ENCODE results near the gene IL17B. TPM values are rescaled to one million over a fixed set of nuclear protein-coding genes. Genes with fewer than 3 reads are reported as not detected.

The IL17B gene
- total and polyA plus RNA-seq, 9 of the 15 experiments (the other 6 are each of a cell fraction or from before 2014, with no cell fraction given) = 0.28 to 2.6 (median 0.53) TPM; not detected in 2

GRCh38 chr5:149404746-149405549 lies 25.9 kb upstream of the IL17B start (continued):
- TF ChIP-seq MAX (CRISPR knock-in tag; IDR thresholded peaks at IDR 0.05) = peak; percentile 32; the same call in 1 of the 2 replicates
- TF ChIP-seq JUND (IDR thresholded peaks at IDR 0.05; ENCODE audit: borderline replicate concordance, low read depth, low read length) = peak; percentile 56
- TF ChIP-seq JUND (tag; IDR thresholded peaks at IDR 0.05; ENCODE audit: borderline replicate concordance, low read depth, low read length) = no peak; the same call in 2 of the 3 replicates
- no peak for TF ChIP-seq MBD1 (CRISPR knock-in tag; IDR thresholded peaks at IDR 0.05)
- TF ChIP-seq HDAC2 (IDR thresholded peaks at IDR 0.05) = no peak

- H3K27ac ChIP-seq (ENCODE audit: extremely low read depth, low read depth, low read length) = no peak overlapping the region
- TF ChIP-seq ZNF217 (CRISPR knock-in tag; IDR thresholded peaks at IDR 0.05) (no peak), SMARCB1 (IDR thresholded peaks at IDR 0.05; ENCODE audit: insufficient read length, low read depth) (no peak), HBP1 (CRISPR knock-in tag; IDR thresholded peaks at IDR 0.05) (no peak), SRSF9 (IDR thresholded peaks at IDR 0.05; ENCODE audit: borderline replicate concordance, low read depth, low read length) (no peak)
- H3K4me1 ChIP-seq (replicated peaks in 1 of 2; ENCODE audit: control insufficient read depth in 2 of 2, insufficient read depth in 2 of 2, low read length in 2 of 2) = peaks cover 24 to 29% of the 10 kb centered on the region in 2 experiments; a peak in 4 of 5 replicates
- intact Hi-C loops (cut with micrococcal nuclease) (no loop called here), in situ Hi-C loops (cut with MboI) (no loop called here)
- H3K9me1 ChIP-seq (ENCODE audit: control insufficient read depth, insufficient read depth, low read length) = no peaks in the 10 kb centered on the region
- peak; percentile 5 for ATAC-seq
- peak overlapping the region; percentile 24; the same call in 1 of the 2 replicates for H3K4me2 ChIP-seq (ENCODE audit: insufficient read depth, low read length)
- 51% methylated on average over 15 of the region's 15 CpGs for WGBS (ENCODE audit: insufficient coverage, low coverage, missing lambda C conversion rate)
- no peak for DNase-seq (ENCODE audit: extremely low read depth in 1 of 4, low spot score in 3 of 4)
- ChIA-PET CTCF (ENCODE audit: low intra/inter-chr PET ratio) (no interaction called here), POLR2A (interaction anchor here (0.7 to 1.3 kb wide), 3 partner anchors 9 to 143 kb away, joined by 3 to 4 read pairs (median 4); no protein-coding TSS in a partner anchor)
- peaks cover 0 to 14% of the 10 kb centered on the region in 2 experiments; a peak in 1 of 5 replicates for H3K27me3 ChIP-seq (ENCODE audit: control insufficient read depth in 2 of 2, insufficient read depth in 2 of 2, low read length in 2 of 2)
- FAIRE-seq = peak; percentile 29
- no TSS peak for BruUV-seq (replicated peaks)
- 0 out of 2 replicates have a peak, but pooled peaks cover 3% of the 10 kb centered on the region for H4K20me1 ChIP-seq (replicated peaks; ENCODE audit: control insufficient read depth, insufficient read depth, low read length)
- no peaks in the 10 kb centered on the region for H3K79me2 ChIP-seq (ENCODE audit: control insufficient read depth, insufficient read depth, low read length)
- H2AFZ ChIP-seq (ENCODE audit: low read depth, low read length) = peak overlapping the region; percentile 76
- no peaks in the 10 kb centered on the region for H3K9me3 ChIP-seq (replicated peaks; ENCODE audit: control insufficient read depth, insufficient read depth, low read depth, low read length)
- no peak overlapping the region for H3K4me3 ChIP-seq
- H3K36me3 ChIP-seq (ENCODE audit: control insufficient read depth, insufficient read depth, low read length) = no peaks in the 10 kb centered on the region
- H3K9ac ChIP-seq (ENCODE audit: insufficient read depth in 1 of 2, low read depth in 2 of 2, low read length in 2 of 2) = no peak overlapping the region
Measured at GRCh38 chr5:149403923-149404745, 25.0 kb upstream of the IL17B start.

Measured in K562 (cell line).